HG02678 (cell line): ENCODE results near the gene NDC1.
A peak's percentile ranks its signal among the peaks of the same experiment; 100 is the strongest.
"Not testable (repeated sequence)": the region's sequence is repeated elsewhere in the genome, so short reads cannot be mapped to it uniquely, and the experiment has no call there.

ENCODE experiments used
- ATAC-seq: cut with Tn5 transposase; IDR thresholded peaks from one replicate; pipeline ENCODE4 v1.9.1; 2021; ENCODE audit warnings: mild to moderate bottlenecking, moderate library complexity; ENCODE audit not compliant: unreplicated experiment

NDC1 gene

GRCh38 chr1:53766831-53767405 is 71.2 kb downstream of the NDC1 start:
- no peak for ATAC-seq

GRCh38 chr1:53766194-53766742 is 71.8 kb downstream of the NDC1 start:
- no peak for ATAC-seq

GRCh38 chr1:53765657-53766056 is 72.4 kb downstream of the NDC1 start:
- no peak for ATAC-seq

GRCh38 chr1:53763911-53764310 is 74.2 kb downstream of the NDC1 start:
- ATAC-seq = no peak

- no peak for ATAC-seq
These were observed 74.6 kb downstream of the NDC1 start for GRCh38 chr1:53763461-53763860.

- not testable (repeated sequence) for ATAC-seq
These were observed 77.6 kb downstream of the NDC1 start for GRCh38 chr1:53760497-53760896.

- ATAC-seq = no peak
These were observed 82.2 kb downstream of the NDC1 start for GRCh38 chr1:53755874-53756273.

GRCh38 chr1:53754484-53755312 is 83.4 kb downstream of the NDC1 start:
- no peak for ATAC-seq

GRCh38 chr1:53752281-53752680 is 85.8 kb downstream of the NDC1 start:
- ATAC-seq = no peak

GRCh38 chr1:53747841-53748240 is 90.3 kb downstream of the NDC1 start:
- ATAC-seq = no peak

- ATAC-seq = no peak
These were observed 97.4 kb downstream of the NDC1 start for GRCh38 chr1:53740621-53741105.

- peak; percentile 97 for ATAC-seq
These were observed 98.9 kb downstream of the NDC1 start, which contains the start of gene GLIS1 for GRCh38 chr1:53739109-53739681. GLIS1 (minus strand) TSS chr1:53739164; CDS start chr1:53738064, 1,100 bp downstream.

GRCh38 chr1:53738205-53739108 is 99.6 kb downstream of the NDC1 start:
- peak; percentile 21 for ATAC-seq

- ATAC-seq = no peak
These were observed 100.4 kb downstream of the NDC1 start for GRCh38 chr1:53737648-53738204.

GRCh38 chr1:53736290-53736689 is 101.8 kb downstream of the NDC1 start:
- ATAC-seq = no peak

GRCh38 chr1:53735681-53736080 is 102.4 kb downstream of the NDC1 start:
- ATAC-seq = no peak

- no peak for ATAC-seq
These were observed 102.8 kb downstream of the NDC1 start for GRCh38 chr1:53735261-53735660.

GRCh38 chr1:53734650-53735211 is 103.4 kb downstream of the NDC1 start:
- no peak for ATAC-seq

GRCh38 chr1:53733975-53734649 is 104.0 kb downstream of the NDC1 start:
- no peak for ATAC-seq
